Measurements from ENCODE around the gene APOC4.
"Not testable (repeated sequence)": the region's sequence is repeated elsewhere in the genome, so short reads cannot be mapped to it uniquely, and the experiment has no call there.

Gene APOC4

DNA sequence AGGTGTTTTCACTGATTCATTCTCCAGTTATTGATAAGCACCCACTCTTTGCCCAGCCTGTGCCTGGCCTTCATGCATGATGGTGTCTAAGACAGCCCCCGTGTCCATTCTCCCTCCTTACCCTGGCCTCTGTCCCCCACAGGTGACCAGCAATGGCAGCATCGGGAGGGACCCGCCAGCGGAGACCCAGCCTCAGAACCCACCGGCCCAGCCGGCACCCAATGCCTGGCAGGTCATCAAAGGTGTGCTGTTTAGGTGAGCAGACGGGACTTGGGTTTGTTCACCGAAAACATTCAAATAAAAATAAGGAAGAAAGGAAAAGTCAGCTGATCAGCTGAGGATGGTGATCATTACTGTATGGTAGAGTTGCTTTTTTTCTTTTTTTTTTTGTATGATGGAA lies 19.8 kb downstream of the APOC4 start:
- TF ChIP-seq, protein P1, sequence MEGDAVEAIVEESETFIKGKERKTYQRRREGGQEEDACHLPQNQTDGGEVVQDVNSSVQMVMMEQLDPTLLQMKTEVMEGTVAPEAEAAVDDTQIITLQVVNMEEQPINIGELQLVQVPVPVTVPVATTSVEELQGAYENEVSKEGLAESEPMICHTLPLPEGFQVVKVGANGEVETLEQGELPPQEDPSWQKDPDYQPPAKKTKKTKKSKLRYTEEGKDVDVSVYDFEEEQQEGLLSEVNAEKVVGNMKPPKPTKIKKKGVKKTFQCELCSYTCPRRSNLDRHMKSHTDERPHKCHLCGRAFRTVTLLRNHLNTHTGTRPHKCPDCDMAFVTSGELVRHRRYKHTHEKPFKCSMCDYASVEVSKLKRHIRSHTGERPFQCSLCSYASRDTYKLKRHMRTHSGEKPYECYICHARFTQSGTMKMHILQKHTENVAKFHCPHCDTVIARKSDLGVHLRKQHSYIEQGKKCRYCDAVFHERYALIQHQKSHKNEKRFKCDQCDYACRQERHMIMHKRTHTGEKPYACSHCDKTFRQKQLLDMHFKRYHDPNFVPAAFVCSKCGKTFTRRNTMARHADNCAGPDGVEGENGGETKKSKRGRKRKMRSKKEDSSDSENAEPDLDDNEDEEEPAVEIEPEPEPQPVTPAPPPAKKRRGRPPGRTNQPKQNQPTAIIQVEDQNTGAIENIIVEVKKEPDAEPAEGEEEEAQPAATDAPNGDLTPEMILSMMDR (conservative IDR thresholded peaks at IDR 0.05; ENCODE audit: low read depth, low read length) = no peak
- no peak for DNase-seq (ENCODE audit: low read depth)
- H3K4me3 ChIP-seq (ENCODE audit: low read length) = no peak overlapping the region

DNA sequence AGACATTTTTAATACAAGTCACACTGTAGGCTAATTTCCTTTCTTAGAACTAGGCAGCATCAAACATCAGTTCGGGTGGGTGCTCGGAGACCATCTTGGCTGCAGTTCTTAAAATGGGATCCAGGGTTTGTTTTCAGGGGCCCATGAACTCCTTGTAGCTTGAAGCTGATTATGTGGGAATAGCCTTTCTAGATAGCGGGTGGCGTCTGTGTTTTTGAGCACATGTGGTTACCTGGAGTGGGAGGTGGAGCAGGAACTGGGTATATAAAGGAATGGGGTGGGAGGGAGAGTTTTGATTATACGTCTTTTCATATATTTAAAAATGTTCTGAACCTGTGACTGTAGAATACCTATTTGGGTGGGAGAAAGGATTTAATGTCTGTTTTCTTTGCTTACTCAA lies 26.1 kb downstream of the APOC4 start:
- no peak overlapping the region for H3K4me3 ChIP-seq (ENCODE audit: low read length)
- TF ChIP-seq, protein P1 (conservative IDR thresholded peaks at IDR 0.05; ENCODE audit: low read depth, low read length) = no peak
- DNase-seq (ENCODE audit: low read depth) = no peak

DNA sequence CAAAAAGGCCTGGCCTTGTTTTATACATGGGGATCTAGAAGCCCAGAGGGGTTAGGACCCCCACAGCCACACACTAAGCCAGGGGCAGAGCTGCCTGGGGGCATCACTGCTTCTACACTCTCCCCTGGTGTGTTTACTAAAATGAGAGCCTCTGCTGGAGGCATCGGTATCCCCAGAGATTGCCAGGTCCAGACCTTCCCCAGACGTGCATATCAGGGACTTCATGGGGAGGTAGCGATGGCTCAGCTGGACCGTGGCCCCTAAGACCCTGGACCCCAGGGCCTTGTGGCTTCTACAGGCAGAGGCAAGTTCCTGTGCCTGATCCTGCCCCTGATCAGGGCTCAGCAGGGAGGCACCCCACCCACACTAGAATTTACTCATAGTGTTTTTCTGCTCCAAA lies 26.6 kb downstream of the APOC4 start:
- DNase-seq (ENCODE audit: low read depth) = no peak
- no peak overlapping the region for H3K4me3 ChIP-seq (ENCODE audit: low read length)
- TF ChIP-seq, protein P1 (conservative IDR thresholded peaks at IDR 0.05; ENCODE audit: low read depth, low read length) = no peak

DNA sequence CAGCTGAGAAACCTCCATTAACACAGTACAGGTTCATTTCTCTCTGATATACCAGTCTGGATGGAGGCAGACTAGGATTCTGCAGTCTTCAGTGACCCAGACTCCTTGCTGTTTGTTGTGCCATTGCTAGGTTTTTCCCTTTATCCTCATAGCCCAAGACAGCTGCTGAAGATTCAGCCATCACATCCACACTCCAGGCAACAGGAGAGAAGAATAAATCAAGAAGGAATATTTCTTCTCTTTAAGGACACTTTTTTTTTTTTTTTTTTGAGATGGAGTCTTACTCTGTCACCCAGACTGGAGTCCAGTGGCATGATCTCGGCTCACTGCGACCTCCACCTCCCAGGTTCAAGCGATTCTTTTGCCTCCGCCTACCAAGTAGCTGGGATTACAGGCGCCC lies 27.4 kb downstream of the APOC4 start:
- TF ChIP-seq, protein P1 (conservative IDR thresholded peaks at IDR 0.05; ENCODE audit: low read depth, low read length) = no peak
- H3K4me3 ChIP-seq (ENCODE audit: low read length) = no peak overlapping the region
- DNase-seq (ENCODE audit: low read depth) = no peak

DNA sequence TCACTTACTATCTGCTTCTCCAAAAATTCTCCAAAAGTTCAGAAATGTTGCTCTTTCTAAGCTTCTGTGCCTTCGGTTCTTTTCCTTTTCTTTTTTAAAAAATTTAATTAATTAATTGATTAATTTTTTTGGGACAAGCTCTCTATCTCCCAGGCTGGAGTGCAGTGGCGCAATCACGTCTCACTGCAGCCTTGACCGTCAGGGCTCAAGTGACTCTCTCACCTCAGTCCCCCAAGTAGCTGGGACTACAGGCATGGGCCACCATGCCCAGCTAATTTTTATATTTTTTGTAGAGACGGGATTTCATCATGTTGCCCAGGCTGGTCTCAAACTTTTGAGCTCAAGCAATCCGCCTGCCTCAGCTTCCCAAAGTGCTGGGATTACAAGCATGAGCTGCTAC lies 29.4 kb downstream of the APOC4 start:
- H3K4me3 ChIP-seq (ENCODE audit: low read length); DNase-seq (ENCODE audit: low read depth): not testable (repeated sequence)

DNA sequence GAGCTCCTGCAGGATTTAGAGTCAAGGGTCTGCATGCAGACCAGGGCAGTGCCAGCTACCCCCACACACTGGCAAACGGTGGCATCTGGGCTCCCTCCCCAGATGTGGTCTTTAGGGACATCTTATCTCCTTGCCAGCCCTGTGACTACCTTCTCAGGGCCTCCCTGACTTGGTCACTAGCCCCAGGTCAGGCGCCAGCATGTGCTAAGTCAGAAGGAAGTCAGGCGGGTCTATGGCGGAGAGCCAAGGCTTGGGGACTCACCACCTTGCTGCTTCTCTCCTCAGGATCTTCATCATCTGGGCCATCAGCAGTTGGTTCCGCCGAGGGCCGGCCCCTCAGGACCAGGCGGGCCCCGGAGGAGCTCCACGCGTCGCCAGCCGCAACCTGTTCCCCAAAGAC lies 30.8 kb downstream of the APOC4 start:
- H3K4me3 ChIP-seq (ENCODE audit: low read length) = no peak overlapping the region
- TF ChIP-seq, protein P1 (conservative IDR thresholded peaks at IDR 0.05; ENCODE audit: low read depth, low read length) = no peak
- DNase-seq (ENCODE audit: low read depth) = no peak

DNA sequence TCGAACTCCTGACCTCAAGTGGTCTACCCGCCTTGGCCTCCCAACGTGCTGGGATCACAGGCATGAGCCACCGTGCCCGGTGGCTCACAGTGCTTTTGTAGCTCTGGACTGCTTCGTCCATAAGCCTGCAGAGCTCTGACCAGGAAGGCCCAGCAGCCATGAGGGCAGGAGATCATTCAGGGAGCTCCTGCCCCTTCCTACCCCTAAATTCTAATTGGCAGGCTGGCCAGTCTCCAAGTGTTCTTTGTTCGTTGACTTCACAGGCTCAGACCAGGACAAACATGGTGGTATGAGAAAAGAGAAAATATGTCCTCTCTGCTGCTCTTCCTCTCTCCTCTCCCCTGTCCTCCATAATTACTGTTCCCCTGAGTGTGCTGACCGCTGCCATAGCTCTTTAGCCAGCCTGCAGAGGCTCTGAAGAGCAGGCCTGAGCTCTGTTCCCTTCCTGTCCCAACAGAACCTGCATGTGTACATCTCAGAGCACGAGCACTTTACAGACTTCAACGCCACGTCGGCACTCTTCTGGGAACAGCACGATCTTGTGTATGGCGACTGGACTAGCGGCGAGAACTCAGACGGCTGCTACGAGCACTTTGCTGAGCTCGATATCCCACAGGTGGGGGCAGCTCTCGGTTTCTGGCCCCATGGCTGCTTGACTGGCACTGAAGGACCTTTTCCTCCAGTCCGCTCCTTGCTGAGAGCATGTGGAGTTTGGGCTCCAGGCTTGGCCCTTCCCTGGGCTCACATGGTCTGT lies 32.1 kb downstream of the APOC4 start:
- no peak for DNase-seq (ENCODE audit: low read depth)

More for the DNA sequence above, 32.1 kb downstream of the APOC4 start:
- TF ChIP-seq, protein P1 (conservative IDR thresholded peaks at IDR 0.05; ENCODE audit: low read depth, low read length) = no peak
- no peak overlapping the region for H3K4me3 ChIP-seq (ENCODE audit: low read length)

Measured in retinal pigment epithelial cell (primary cell).